GM20000 (cell line): ENCODE data around the gene RAD21L1.

ENCODE experiments used
- DNase-seq: peaks from one replicate; pipeline ENCODE4 v3.0.0; 2012; ENCODE audit warnings: low spot score
- TF ChIP-seq, protein P1 (sequence below): IDR thresholded peaks from 2 replicates; pipeline ENCODE4 v1.5.1; 2012; ENCODE audit warnings: mild to moderate bottlenecking, control low read depth; ENCODE audit errors: extremely low read depth, missing control alignments

The RAD21L1 gene

DNA sequence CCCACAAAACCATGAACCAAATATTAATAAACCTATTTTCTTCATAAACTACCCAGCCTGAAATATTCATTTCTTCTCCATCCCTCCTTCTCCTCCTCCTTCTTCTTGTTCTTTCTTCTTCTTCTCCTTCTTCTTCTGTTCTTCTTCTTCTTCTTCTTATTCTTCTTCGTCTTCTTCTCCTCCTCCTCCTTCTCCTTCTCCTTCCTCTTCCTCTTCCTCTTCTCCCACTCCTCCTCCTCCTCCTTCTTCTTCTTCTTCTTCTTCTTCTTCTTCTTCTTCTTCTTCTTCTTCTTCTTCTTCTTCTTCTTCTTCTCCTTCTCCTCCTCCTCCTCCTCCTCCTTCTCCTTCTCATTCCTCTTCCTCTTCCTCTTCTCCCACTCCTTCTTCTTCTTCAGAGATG, 36.0 kb upstream of the RAD21L1 start:
- TF ChIP-seq, protein P1, sequence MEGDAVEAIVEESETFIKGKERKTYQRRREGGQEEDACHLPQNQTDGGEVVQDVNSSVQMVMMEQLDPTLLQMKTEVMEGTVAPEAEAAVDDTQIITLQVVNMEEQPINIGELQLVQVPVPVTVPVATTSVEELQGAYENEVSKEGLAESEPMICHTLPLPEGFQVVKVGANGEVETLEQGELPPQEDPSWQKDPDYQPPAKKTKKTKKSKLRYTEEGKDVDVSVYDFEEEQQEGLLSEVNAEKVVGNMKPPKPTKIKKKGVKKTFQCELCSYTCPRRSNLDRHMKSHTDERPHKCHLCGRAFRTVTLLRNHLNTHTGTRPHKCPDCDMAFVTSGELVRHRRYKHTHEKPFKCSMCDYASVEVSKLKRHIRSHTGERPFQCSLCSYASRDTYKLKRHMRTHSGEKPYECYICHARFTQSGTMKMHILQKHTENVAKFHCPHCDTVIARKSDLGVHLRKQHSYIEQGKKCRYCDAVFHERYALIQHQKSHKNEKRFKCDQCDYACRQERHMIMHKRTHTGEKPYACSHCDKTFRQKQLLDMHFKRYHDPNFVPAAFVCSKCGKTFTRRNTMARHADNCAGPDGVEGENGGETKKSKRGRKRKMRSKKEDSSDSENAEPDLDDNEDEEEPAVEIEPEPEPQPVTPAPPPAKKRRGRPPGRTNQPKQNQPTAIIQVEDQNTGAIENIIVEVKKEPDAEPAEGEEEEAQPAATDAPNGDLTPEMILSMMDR = no peak
- no peak for DNase-seq

DNA sequence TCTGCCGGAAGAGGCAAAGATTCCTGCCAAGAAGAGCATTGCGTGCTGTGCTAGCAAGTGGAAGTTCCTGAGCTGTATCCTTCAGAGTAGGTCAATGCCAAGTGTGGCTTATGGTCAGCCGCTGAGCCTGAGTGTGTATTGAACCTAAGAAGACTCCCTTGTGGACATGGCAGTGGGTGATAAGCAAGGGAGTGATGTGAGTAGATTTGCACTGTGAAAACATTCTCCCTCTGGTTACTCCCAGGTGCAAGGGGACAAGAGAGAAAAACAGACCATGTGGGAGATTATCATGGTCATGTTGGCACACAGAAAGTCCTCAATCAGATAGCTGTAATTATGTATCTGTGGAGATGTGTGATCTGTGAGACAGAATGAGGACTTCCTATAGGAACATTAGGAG, 35.0 kb upstream of the RAD21L1 start:
- TF ChIP-seq, protein P1 = no peak
- DNase-seq = no peak

DNA sequence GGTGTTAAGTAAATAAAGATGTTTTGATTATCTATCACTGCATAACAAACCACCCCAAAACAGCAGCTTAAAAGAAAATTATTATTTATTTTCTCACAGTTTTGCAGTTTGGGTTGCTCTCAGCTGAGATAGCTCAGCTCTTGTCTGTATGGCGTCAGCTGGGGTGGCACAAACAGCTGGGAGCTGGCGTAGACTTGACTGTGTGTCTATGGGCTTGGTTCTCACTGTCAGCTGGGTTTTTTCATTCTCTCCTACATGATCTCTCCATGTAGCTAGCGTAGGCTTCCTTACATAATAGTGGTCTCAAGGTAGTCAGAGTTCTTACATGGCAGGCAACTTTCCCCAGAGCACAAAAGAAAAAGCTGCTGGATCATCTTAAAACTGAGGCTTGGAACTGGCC, 34.5 kb upstream of the RAD21L1 start:
- DNase-seq = no peak
- TF ChIP-seq, protein P1 = no peak

DNA sequence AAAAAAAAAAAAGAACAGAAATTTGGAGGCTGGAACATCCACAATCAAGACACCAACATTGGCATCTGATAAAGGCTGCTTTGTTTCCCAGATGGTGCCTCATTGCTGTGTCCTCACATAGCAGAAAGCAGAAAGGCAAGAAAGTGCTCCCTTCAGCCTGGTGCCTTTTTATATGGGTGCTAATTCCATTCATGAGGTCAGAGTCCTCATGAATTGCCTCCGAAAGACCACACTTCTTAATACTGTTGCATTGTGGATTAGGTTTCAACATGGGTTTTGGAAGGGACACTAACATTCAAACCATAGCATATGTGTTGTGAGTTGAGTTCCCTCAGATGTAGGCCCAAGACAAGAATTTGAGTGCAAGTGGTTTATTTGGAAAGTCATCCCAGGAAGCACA, 30.6 kb upstream of the RAD21L1 start:
- TF ChIP-seq, protein P1 = no peak

DNA sequence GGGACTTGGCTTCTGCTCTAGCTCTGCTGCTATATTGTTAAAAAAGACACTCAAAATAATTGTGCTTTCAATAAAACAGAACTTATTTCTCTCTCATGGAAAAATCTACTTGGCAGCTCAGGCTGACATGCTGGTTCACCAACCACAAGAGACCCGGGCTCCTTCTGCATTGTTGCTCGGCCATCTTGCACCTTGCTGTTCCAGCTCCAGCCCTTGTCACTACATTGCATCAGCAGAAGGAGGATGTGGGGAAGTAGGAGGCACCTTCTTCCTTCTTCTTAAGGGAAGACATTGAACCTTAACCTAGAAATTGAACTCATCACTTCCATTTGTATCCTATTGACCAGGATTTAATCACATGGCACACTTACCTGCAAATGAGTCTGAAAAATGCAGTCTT, 29.2 kb upstream of the RAD21L1 start:
- TF ChIP-seq, protein P1 = no peak
- no peak for DNase-seq

More for the DNA sequence above, 30.6 kb upstream of the RAD21L1 start:
- no peak for DNase-seq

DNA sequence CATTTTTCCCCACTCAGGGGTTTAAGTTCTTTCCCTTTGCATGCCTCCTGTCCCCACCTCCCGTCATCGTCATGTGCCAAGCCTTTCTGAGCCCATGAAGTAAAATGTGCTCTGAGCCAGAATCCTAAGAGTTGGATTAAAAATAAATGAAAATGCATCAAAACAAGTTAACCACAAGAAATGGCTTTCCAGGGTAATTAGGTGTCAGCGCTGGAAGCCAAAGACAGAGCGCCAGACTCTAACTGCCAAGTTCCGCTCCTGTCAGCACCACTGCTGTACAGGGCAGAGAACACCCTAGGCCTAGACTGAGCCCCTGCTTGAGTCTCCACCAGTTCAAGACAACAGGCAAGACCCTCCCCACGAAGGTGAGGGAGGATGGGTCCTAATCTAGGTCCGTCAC, 28.0 kb upstream of the RAD21L1 start:
- TF ChIP-seq, protein P1 = no peak
- DNase-seq = no peak

DNA sequence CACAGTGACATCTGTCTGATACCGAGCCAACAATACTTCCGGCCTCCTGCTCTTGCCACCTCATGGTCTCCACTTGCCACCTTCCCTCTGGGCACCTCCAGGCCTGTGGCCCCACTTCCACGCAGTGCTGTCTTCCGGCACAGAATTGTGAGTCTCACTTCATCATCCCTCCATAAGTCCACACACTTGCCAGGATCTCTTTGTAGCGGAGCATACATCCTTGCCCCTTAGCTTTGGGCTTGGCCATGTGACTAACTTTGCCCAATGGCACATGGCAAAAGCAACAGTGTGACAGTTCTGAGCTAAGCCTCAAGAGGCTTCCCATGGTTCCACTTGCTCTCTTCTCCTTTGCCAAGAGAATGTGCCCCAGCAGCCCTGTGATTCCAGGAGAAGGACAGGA, 27.1 kb upstream of the RAD21L1 start:
- TF ChIP-seq, protein P1 = no peak

More for the DNA sequence above, 27.1 kb upstream of the RAD21L1 start:
- no peak for DNase-seq
